HL-60 (cell line): ENCODE measurements around the gene CEBPZOS.

Experiments used
- GABPA ChIP-seq: IDR thresholded peaks from 2 replicates; pipeline ENCODE4 v1.6.1; 2012; ENCODE audit warnings: low read depth
- POLR2AphosphoS5 ChIP-seq: IDR thresholded peaks from 2 replicates; pipeline ENCODE4 v1.6.1; 2012; ENCODE audit warnings: low read depth
- REST ChIP-seq: IDR thresholded peaks from 2 replicates; pipeline ENCODE4 v1.6.1; 2012; ENCODE audit warnings: low read depth; ENCODE audit not compliant: insufficient replicate concordance
- SPI1 ChIP-seq: IDR thresholded peaks from 2 replicates; pipeline ENCODE4 v1.6.1; 2012; ENCODE audit warnings: low read depth, mild to moderate bottlenecking, borderline replicate concordance
- TF ChIP-seq, protein P1 (sequence below): IDR thresholded peaks from one replicate; pipeline ENCODE4 v1.5.1; 2011; ENCODE audit warnings: low read length, control low read depth, inconsistent platforms; ENCODE audit not compliant: insufficient read depth

DNA sequence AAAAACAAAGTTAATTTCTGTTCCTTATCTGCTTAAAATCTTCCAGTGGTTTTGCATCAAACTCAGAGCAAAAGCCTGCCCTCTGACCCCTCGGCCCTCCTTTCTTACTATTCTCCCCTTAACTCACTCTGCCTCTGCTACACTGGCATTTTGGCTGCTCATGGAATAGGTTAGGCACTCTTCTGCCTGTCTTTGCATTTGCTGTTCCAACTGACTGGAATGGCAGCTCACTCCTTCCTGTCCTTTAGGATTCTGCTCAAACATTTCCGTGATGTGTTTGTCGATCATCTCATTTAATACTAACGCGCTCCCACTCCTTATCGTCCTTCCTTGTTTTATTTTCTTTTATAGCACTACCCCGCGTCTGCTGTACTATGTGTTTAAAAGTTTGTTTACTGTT is 34.3 kb downstream of the CEBPZOS start:
- TF ChIP-seq, protein P1, sequence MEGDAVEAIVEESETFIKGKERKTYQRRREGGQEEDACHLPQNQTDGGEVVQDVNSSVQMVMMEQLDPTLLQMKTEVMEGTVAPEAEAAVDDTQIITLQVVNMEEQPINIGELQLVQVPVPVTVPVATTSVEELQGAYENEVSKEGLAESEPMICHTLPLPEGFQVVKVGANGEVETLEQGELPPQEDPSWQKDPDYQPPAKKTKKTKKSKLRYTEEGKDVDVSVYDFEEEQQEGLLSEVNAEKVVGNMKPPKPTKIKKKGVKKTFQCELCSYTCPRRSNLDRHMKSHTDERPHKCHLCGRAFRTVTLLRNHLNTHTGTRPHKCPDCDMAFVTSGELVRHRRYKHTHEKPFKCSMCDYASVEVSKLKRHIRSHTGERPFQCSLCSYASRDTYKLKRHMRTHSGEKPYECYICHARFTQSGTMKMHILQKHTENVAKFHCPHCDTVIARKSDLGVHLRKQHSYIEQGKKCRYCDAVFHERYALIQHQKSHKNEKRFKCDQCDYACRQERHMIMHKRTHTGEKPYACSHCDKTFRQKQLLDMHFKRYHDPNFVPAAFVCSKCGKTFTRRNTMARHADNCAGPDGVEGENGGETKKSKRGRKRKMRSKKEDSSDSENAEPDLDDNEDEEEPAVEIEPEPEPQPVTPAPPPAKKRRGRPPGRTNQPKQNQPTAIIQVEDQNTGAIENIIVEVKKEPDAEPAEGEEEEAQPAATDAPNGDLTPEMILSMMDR: no peak
- TF ChIP-seq POLR2AphosphoS5: no peak
- no peak for TF ChIP-seq GABPA
- no peak for TF ChIP-seq SPI1
- no peak for TF ChIP-seq REST
